HEK293 (cell line): ENCODE measurements around the gene UTP4.

ENCODE experiments used
- ATF2 ChIP-seq: fragments of 450-650 bp; formaldehyde crosslinking; IDR thresholded peaks from 2 replicates; pipeline ENCODE4 v1.5.1; 2016; ENCODE audit warnings: missing biosample characterization, missing genetic modification characterization, low read depth
- CTCF ChIP-seq: fragments of 450-650 bp; formaldehyde crosslinking; IDR thresholded peaks from 2 replicates; pipeline ENCODE4 v1.5.1; 2016; ENCODE audit warnings: missing biosample characterization, missing genetic modification characterization
- ELK4 ChIP-seq: IDR thresholded peaks from 2 replicates; pipeline ENCODE4 v1.6.1; 2011; ENCODE audit warnings: mild to moderate bottlenecking, low read depth, low read length, borderline replicate concordance
- IKZF3 ChIP-seq: fragments of 450-650 bp; IDR thresholded peaks from 2 replicates; pipeline ENCODE4 v1.5.0; 2018; ENCODE audit warnings: missing biosample characterization, mild to moderate bottlenecking, missing genetic modification characterization, moderate library complexity
- PRDM10 ChIP-seq: fragments of 450-650 bp; formaldehyde crosslinking; IDR thresholded peaks from 2 replicates; pipeline ENCODE4 v1.5.1; 2016; ENCODE audit warnings: missing biosample characterization, missing genetic modification characterization
- PRDM4 ChIP-seq: fragments of 450-650 bp; formaldehyde crosslinking; IDR thresholded peaks from 2 replicates; pipeline ENCODE4 v1.5.1; 2017; ENCODE audit warnings: missing biosample characterization, missing genetic modification characterization
- SCRT2 ChIP-seq: fragments of 450-650 bp; formaldehyde crosslinking; IDR thresholded peaks from 2 replicates; pipeline ENCODE4 v1.5.1; 2016; ENCODE audit warnings: missing biosample characterization, missing genetic modification characterization
- YY1 ChIP-seq: fragments of 450-650 bp; formaldehyde crosslinking; IDR thresholded peaks from 2 replicates; pipeline ENCODE4 v1.5.1; 2018; ENCODE audit warnings: missing biosample characterization, missing genetic modification characterization
- ZBTB21 ChIP-seq: fragments of 450-650 bp; formaldehyde crosslinking; IDR thresholded peaks from 2 replicates; pipeline ENCODE4 v1.5.1; 2017; ENCODE audit warnings: missing biosample characterization, missing genetic modification characterization
- ZBTB8A ChIP-seq: fragments of 450-650 bp; formaldehyde crosslinking; IDR thresholded peaks from 2 replicates; pipeline ENCODE4 v1.5.1; 2016; ENCODE audit warnings: missing biosample characterization, missing genetic modification characterization
- ZNF2 ChIP-seq: fragments of 450-650 bp; formaldehyde crosslinking; IDR thresholded peaks from 2 replicates; pipeline ENCODE4 v1.5.1; 2016; ENCODE audit warnings: missing biosample characterization, missing genetic modification characterization
- ZNF394 ChIP-seq: fragments of 450-650 bp; formaldehyde crosslinking; IDR thresholded peaks from 2 replicates; pipeline ENCODE4 v1.5.1; 2016; ENCODE audit warnings: missing biosample characterization, missing genetic modification characterization, mild to moderate bottlenecking, moderate library complexity, borderline replicate concordance
- ZNF626 ChIP-seq: fragments of 450-650 bp; sonication (Bioruptor Pico); formaldehyde crosslinking; IDR thresholded peaks from 2 replicates; pipeline ENCODE4 v1.5.1; 2018; ENCODE audit warnings: missing biosample characterization, missing genetic modification characterization, inconsistent platforms

- TF ChIP-seq ELK4 = no peak
- TF ChIP-seq CTCF (tag by site-specific recombination) = no peak
- no peak for TF ChIP-seq ZNF2 (tag by site-specific recombination)
- 0 out of 2 replicates have a peak, but pooled peaks have one; percentile 21 for TF ChIP-seq PRDM10 (tag by site-specific recombination)
- TF ChIP-seq SCRT2 (tag by site-specific recombination) = no peak
- no peak for TF ChIP-seq ZNF626 (tag by site-specific recombination)
- TF ChIP-seq YY1 (tag by site-specific recombination) = no peak
- TF ChIP-seq ZNF394 (tag by site-specific recombination) = no peak
- no peak for TF ChIP-seq IKZF3
- no peak for TF ChIP-seq ATF2 (tag by site-specific recombination)
- no peak for TF ChIP-seq ZBTB21
- TF ChIP-seq ZBTB8A = no peak
- no peak for TF ChIP-seq PRDM4 (tag by site-specific recombination)
Observed at GRCh38 chr16:69108064-69108904, 24.2 kb upstream of the UTP4 start.
